HG02623 (cell line): ENCODE results near the gene DDRGK1.
"Not testable (repeated sequence)": the region's sequence is repeated elsewhere in the genome, so short reads cannot be mapped to it uniquely, and the experiment has no call there.

Experiments
- ATAC-seq: cut with Tn5 transposase; IDR thresholded peaks from one replicate; pipeline ENCODE4 v1.9.1; 2021; ENCODE audit warnings: moderate library complexity; ENCODE audit not compliant: unreplicated experiment

Gene DDRGK1

DNA sequence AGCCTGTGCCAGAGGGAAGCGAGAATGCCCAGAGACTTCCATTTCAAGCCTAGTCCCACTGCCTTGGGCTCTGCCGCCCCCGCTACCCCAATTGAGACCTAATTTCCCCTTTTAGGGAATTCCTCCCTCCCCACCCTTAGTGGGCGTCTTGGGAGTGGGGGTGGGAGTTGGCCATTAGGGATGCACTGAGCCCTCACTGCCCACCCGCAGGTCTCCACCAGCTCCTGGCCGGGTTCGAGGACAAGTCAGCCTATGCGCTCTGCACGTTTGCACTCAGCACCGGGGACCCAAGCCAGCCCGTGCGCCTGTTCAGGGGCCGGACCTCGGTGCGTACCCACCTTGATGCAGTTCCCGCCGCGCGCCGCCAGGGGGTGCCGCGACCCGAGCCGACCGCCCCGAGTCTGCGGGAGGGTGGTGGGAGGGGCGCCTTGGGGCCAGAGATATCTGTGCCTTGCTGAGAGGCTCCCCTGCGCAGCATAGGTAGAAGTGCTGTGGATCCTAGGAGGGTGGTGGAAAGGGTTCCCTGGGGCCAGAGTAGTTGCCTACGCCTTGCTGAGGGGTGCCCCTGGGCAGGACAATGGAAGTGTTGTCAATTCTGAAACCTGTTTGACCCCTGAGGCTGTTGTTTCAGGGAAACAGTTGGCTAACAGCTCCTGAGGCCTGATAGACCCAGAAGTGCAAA lies 14.0 kb upstream of the DDRGK1 start:
- peak; percentile 49 for ATAC-seq

DNA sequence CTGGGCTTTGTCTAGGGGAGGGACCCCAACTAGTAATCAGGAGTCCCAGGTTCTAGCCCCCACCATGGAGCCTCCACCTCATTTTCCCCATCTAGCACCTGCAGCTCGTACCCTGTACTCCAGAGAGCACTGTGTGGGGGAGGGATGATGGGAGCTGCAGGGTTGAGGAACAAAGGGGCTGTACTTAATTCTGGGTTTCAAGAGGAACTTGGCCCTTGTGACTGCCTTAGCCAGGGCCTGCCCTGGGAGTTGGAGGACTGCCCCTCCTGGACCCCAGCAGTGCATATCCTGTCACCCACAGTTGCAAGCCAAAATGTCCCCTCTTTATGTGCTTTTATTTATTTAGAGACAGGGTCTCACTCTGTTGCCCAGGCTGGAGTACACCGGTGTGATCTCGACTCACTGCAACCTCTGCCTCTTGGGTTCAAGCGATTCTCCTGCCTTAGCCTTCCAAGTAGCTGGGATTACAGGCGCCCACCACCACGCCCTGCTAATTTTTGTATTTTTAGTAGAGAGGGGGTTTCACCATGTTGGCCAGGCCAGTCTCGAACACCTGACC lies 11.0 kb upstream of the DDRGK1 start:
- ATAC-seq, result not testable (repeated sequence)

DNA sequence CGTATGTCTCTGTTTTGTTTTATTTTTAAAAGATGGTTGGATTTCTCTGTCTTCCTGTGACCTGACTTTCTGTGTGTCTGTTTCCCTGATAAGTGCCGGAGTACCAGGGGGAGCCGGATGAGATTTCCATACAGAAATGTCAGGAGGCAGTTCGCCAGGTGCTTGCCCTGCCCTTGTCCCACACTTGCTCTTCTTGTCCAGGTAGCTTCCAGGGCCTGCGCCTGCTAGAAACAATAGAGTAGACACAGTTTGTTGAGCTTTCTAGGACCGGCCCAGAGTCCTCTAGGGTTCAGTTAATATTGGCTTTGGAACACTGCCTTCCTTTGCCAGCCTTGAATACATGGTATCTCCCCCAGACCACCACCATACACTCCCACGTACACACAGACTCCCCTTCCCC lies 8.7 kb upstream of the DDRGK1 start:
- no peak for ATAC-seq

DNA sequence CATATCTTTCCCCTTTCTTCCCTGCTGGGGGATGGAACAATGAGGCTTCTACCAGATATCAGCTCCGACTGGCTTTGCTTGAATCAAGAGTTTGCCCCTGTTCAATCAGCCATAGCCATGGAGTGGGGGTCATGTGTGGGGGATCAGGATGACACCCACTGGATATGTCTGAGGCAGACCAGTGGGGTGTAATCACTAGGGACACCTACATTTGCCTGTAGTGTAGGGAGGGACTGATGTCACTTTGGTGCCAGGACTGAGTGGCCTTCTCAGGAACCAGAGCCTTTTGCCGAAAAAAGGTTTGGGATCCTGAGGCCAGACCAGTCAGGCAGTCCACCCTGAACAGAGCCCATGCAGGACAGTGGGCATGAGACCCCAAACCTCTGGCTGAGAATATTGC lies 5.9 kb upstream of the DDRGK1 start:
- ATAC-seq, result no peak

DNA sequence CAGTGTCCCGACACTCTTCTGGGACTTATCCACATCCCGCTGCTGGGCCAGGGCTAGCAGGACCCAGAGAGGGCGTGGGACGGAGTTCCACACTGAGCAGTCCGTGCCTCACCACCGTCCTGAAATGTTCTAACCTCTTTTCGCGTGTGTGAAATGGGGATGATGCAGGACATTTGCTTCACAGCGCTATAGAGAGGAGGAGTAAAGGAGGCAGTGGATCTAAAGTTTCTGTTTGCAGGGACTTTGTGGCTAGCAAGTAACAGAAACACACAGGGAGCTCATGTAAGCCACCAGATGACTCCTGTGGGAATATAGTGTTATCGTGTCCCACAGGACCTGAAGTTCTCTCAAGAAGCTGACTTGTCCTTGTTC lies 5.5 kb upstream of the DDRGK1 start:
- ATAC-seq, result no peak

DNA sequence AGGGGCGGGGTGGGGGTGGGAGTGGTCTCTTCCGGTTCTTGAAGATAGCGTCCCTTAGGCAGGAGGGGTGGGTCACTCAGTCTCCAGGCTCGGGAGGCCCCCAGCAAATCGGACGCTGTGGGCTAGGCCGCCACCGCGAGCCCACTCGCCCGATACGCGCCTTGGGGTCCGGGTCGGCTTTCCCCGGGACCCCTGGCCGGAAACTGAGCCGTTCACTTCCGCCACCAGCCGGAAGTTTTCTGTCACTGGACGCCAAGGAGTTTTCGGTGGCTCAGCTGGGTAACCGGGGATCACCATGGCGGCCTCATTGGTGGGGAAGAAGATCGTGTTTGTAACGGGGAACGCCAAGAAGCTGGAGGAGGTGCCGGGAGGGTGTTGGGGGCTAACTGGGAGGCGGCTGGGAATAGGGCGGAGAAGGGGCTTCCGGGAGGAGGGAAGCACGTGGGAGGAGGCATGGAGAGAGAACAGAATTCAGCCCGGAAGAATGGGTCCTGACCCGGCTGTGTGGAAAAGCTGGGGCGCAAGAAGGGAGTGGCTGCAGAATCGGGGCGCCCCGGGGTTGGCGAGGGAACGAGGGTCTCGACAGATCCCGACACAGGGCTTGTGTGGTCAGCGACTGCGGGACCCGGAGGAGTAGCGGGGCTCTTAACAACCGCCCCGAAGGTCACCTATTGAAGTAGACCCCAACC lies 4.9 kb upstream of the DDRGK1 start, which contains the start of gene ITPA:
ITPA (plus strand) TSS at position 242 of the 689 bp plus-strand sequence; CDS start at position 296, 54 bp downstream.
- no peak for ATAC-seq

DNA sequence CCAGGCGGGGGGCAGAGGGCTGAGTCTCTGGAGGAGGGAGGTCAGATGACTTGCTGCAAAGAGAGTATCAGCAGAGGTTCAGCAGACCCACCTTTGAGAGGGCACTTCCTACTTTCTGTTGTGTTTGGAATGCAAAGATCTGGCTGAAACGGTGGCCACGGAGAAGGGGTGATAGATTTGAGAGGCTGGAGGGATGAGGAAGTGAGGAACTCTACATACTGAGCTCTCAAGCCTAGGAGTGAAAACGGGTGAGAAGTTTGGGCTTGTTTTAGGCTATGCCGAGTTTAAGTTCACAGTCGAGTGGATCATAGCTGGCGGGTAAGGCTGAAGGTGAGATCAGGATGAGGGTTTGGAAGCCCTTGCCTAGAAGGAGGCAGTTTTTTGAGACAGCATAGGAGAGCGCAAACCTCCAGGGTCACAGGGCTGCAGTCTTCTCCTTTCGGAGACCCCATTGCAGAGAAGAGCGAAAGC lies 4.3 kb upstream of the DDRGK1 start:
- ATAC-seq, result no peak

DNA sequence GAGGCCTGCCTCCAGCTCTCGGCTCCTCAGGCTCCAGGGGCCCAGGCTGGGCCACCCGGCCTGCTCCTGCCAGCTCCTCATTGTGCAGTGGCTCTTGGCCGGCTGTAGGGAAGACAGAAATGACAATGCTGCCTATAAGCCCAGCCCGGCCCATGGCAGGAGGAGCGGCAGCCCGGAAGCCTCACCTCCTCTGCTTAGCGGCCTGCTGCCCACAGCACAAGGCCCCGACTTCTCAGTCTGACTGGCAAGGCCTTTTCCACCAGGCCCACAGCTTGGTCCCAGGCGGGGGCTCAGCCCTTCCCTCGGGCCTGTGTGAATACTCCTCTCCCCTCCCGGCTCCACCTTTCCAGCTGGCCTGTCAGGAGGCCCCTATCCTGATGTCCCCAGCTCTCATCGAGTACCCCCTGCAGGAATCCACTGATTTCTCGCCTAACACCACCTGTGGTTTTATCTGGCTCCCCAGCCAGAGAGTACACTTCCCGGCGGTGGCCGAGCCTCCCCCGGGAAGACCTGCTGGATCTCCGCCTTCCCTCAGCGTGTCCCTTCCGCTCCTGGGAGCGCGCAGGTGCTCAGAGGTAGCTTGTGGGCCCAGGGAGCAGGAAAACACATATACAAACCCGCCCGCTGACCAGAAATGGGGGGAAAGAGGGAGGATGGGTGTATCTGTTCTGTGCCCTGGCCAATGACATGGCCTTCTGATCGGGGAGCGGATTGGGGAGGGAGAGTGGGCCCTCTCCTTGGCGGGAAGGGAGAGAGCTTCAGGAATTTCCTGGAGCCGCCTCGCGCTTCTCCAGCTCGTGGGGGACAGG lies 963 bp downstream of the DDRGK1 start:
- peak; percentile 9 for ATAC-seq

DNA sequence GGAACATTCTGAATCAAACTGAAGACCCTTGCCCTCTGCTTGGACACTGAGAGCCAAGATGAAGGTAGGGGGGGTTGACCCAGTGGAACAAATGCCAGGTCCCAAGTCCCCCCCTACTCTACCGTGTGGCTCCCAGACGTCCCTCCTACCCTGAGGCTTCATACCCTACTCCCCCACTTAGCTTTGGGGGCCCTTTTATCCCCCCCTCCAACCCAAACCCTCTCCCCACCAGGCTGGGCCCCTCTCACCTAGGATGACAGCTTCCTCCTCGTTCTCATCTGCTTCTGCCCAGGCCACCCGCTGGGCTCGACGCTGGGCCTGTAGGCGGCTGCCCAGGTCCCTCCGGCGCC lies 1.5 kb downstream of the DDRGK1 start:
- no peak for ATAC-seq

DNA sequence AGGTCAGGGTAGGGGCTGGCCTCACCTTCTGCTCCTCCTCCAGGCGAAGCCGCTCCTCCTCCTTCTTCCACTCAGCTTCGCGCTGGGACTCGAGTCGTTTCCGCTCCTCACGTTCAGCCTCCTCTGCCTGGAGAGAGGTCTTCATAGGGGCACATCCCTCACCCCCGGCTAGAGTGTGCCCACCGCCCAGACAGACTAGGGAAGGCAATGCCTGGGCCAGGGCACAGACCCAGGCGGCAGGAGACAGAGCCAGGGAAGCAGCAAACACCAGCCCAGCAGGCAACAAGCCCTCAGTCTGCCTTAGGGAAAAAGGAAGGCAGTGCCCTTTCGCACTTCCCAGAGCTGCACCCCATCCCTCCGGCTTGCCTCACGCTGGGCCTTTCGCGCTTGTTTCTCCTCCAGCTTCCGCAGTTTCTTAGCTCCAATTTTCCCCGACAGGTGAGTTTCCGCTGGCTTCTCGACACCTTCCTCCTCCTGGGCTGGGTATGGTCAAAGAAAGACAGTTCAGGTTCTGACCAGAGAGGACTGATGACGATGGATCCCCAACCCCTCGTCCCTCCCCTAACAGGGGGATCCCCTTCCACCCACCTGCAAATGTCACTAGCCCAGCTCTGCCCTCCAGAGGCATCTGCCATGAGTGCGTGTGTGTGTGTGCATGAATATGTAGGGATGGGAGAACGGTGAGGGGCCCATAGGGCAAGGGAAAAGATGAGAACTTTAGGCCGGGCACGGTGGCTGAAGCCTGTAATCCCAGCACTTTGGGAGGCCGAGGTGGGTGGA lies 4.3 kb downstream of the DDRGK1 start:
- no peak for ATAC-seq

DNA sequence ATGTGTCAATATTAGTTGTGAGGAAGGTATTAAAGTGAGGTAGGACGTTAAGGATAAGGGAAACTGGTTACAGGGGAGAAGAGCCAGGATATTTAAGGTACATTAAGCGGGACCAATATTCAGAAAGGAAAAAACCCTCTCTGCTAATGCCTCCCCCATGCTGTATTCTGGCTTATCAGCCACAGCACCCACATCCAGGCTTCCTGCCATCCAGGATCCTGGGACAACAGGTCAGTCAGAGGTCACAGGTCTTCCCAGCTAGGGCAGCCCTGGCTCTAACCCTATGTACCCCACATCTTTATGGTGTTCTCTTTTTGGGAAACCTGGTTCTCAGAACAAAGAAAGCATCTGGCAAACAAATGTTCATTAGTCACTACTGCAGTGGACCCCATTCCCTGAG lies 5.3 kb downstream of the DDRGK1 start:
- no peak for ATAC-seq

DNA sequence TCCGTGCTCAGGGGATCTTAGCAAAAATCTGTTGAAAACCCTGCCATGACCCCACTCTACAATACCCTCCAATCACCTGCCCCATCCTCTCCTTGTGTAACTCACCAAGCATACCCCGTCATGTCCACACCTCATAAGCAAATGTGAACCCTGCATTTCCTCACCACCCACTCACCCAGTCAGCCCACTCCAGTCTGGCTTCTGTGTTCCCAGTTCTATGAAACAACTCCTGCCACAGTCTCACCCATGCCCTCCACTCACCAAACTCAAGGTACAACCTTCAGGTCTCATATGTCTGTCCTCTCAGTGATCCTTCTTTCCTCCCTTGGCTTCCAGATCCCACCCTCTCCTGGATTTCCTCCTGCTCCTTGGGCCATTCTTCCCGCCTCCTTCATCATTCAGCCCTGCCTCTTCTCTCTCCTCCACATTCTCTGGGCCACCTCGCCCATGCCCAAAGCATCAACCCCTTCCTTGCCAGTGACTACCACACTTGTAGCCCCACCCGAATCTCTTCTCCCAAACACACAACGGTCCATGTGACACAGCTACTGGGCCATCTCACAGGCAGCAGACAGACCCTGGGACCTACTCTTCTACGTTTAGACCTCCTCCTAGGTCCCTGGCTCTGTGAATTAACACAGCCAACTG lies 8.8 kb downstream of the DDRGK1 start:
- no peak for ATAC-seq

DNA sequence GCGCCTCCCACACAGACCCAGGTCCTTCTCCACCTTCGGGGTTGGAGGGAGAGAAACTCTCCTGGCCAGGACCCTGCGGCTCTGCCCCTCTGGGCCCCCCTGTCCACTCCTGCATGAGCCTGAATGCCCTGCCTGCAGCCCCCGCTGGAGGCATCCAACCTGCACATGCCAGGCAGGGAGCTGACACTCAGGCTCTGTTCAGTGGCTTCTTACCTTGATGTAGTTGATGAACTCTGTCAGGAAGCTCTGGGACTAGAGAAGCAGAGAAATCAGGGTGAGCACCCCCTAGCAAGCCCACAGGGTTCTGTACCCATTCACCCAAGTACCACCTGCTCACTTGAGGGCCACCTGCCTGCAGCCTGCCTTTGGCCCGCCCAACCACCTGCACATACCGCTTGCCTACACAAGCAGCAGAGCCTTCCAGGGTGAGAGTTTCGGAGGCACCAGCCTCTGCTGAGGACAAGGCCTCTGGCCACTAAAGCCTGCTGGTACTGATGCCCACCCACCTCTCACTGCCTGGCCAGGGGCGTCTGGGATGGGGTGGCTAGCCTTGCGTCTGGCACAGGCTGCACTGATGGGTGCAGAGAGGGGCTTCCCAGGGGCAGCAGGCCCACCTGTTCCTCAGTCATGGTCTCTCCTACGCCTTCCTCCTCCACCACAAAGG lies 9.7 kb downstream of the DDRGK1 start:
- no peak for ATAC-seq

DNA sequence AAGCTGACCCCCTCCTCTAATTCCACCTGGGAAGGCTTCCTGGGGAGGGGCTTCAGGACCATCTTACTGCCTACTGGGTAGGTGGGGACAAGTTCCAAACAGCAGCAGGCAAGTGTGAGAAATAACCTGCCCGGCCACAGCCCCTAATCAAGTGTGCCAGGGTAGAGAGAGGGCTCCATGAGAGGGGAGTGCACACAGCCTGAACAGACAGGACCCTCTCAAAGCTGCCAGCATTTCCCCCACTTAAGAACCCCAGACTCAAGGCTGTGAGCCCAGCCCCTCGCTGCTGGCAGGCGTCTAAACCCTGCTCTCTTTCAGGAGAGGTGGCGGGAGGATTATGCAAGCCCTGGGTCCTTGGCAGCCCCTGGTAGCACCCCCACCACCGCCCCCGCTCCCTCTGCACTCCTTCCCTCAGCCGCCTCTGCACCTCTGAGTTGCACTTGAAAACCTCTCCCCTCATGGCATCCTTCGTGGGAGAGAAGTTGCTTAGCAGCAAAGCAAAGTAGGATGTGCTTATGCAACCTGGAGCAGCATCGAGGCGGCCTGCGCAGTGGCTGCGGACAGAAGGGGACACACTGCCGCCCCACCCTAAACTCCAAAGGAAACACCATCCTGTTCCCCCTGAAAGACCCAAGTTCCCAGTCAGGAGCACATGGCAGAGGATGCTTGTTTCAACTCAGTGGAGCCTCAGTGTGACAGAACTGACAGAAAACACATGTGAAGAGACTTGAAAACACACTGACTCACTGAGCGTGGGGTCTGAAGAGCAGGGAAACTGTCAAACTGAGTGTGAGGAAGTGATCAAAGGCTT lies 10.5 kb downstream of the DDRGK1 start:
- ATAC-seq, result no peak

DNA sequence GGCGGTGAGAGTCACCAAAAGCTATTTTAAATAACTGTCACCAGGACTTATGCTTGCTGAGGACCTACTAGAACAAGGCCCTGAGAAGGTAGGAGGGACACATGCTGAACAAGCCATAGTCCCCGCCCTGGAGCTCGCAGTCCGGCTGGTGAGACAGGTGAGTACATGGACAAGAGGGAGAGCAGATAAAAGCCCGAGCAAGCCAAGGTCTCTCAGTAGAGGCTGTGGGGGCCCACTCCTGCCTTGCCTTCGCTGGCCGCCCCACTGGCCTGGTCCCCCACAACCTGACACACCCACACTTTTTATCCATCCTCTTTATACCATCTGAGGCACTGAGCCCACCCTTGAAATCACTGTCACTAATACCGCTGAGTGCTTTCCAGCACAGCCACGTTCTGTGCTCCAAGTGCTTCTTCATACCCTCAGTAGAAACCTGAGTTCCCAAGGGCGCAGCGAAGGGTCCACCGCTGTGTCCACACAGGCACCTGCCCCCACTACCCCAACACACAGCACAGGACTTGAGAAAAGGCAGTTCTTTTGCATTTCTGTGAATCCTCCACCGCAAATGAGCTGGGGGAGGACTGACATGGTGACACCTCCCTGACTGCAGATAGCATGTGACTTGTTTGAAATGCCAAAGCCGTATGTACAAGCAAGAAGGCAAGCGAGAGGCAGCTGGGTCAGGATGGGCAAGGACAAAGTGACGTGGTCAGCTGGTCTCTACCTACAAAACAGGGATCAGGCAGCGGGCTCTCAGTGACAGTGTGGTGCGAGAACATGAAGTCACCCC lies 12.1 kb downstream of the DDRGK1 start:
- no peak for ATAC-seq

DNA sequence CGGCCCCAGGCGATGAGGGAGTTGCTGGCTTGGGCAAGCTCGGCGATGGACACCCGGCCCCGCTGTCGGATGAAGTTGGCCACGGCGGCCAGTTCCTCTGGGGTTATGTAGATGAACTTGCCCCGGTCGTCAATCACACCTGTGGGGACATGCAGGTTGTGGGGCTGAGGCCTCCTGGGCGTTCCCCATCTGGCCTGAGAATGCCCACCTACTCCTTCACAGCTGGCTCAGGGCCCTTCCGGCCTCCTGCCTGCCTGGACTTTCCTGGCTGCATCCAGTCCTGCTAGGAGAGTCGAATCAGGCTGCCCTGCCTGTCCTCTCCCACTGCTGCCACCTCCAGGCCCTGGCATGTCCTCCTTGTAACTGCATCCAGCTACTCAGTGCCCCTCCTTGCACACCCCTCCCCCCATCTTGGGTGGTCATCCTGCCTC lies 13.8 kb downstream of the DDRGK1 start:
- no peak for ATAC-seq

DNA sequence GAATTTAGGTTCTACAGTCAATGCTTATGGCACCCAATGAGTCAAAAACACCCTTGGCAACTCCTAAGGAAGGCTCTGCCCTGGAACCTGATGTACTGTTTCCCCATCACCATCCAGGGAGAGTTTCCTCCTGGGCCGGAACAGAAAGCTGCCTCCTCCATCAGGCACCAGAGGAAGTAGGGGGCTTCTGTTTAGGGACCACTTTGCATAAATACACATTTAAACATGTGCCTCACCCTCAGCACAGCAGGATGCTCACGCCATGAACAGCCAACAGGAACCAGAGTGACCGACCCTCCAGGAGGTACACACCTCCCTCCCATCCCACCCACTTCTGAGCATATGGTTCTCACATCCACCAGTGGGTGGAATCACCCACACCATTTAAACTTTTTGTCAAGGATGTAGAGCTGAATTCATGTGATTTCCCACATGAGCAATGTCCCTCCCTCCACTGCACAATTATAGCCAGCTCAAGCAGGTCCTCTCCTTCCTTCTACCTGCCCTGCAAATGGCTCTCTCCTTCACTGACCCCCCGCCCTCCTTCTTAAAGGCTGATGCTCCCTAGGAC lies 14.8 kb downstream of the DDRGK1 start:
- no peak for ATAC-seq
